MM.1S (cell line): ENCODE results near the gene GSC2.

Source experiments
- DNase-seq: peaks from one replicate; pipeline ENCODE4 v3.0.0-alpha.2; 2015
- H2AFZ ChIP-seq: fragments of 300-600 bp; sonication (generic); 2 replicates; pipeline ENCODE4 v1.6.0; 2016; ENCODE audit warnings: antibody characterized with exemption, low read length
- H3F3A ChIP-seq: fragments of 300-600 bp; sonication (generic); 2 replicates; pipeline ENCODE4 v1.6.1; 2016; ENCODE audit warnings: mild to moderate bottlenecking, antibody characterized with exemption, low read length, moderate library complexity, mixed read lengths; ENCODE audit not compliant: insufficient read depth
- H3K27ac ChIP-seq: fragments of 300-600 bp; sonication (generic); 2 replicates; pipeline ENCODE4 v1.5.1; 2016; ENCODE audit warnings: mild to moderate bottlenecking, low read length
- H3K27me3 ChIP-seq: fragments of 300-600 bp; sonication (generic); replicated peaks from 2 replicates; pipeline ENCODE4 v1.6.0; 2016; ENCODE audit warnings: low read length; ENCODE audit not compliant: insufficient read depth
- H3K36me3 ChIP-seq: fragments of 300-600 bp; sonication (generic); replicated peaks from 2 replicates; pipeline ENCODE4 v1.6.1; 2016; ENCODE audit warnings: mild to moderate bottlenecking, low read length, mixed read lengths; ENCODE audit not compliant: insufficient read depth
- H3K4me1 ChIP-seq: fragments of 300-600 bp; sonication (generic); 2 replicates; pipeline ENCODE4 v1.6.1; 2016; ENCODE audit warnings: low read length, mixed read lengths
- H3K4me2 ChIP-seq: fragments of 300-600 bp; sonication (generic); 2 replicates; pipeline ENCODE4 v1.6.0; 2016; ENCODE audit warnings: low read depth, low read length
- H3K4me3 ChIP-seq: fragments of 300-600 bp; sonication (generic); 2 replicates; pipeline ENCODE4 v1.5.1; 2016; ENCODE audit warnings: low read length, mixed read lengths
- H3K79me2 ChIP-seq: fragments of 300-600 bp; sonication (generic); 2 replicates; pipeline ENCODE4 v1.6.1; 2016; ENCODE audit warnings: mixed run types, low read length, mixed read lengths
- H3K9ac ChIP-seq: fragments of 300-600 bp; sonication (generic); 2 replicates; pipeline ENCODE4 v1.6.1; 2016; ENCODE audit warnings: low read length, mixed read lengths
- H3K9me2 ChIP-seq: fragments of 300-600 bp; sonication (generic); replicated peaks from 2 replicates; pipeline ENCODE4 v1.6.1; 2016; ENCODE audit warnings: mild to moderate bottlenecking, low read length, mixed read lengths; ENCODE audit not compliant: insufficient read depth
- H3K9me3 ChIP-seq: fragments of 300-600 bp; sonication (generic); replicated peaks from 2 replicates; pipeline ENCODE4 v1.6.1; 2016; ENCODE audit warnings: mild to moderate bottlenecking, low read length, mixed read lengths; ENCODE audit not compliant: insufficient read depth
- H4K20me1 ChIP-seq: fragments of 300-600 bp; sonication (generic); 2 replicates; pipeline ENCODE4 v1.6.1; 2016; ENCODE audit warnings: mild to moderate bottlenecking, low read length, moderate library complexity, mixed read lengths; ENCODE audit not compliant: insufficient read depth
- EZH2 ChIP-seq: fragments of 300-600 bp; sonication (generic); optimal IDR thresholded peaks from 2 replicates; pipeline ENCODE3; 2017; ENCODE audit warnings: low read depth, mild to moderate bottlenecking, antibody characterized with exemption, low read length, mixed read lengths
- EZH2phosphoT487 ChIP-seq: fragments of 300-600 bp; sonication (generic); IDR thresholded peaks from 2 replicates; pipeline ENCODE4 v1.6.1; 2018; ENCODE audit warnings: antibody characterized with exemption, low read length
- TF ChIP-seq, protein P1 (sequence below): fragments of 300-600 bp; sonication (generic); IDR thresholded peaks from 2 replicates; pipeline ENCODE4 v1.5.1; 2016; ENCODE audit warnings: antibody characterized with exemption, low read length, mixed read lengths

Gene GSC2

DNA sequence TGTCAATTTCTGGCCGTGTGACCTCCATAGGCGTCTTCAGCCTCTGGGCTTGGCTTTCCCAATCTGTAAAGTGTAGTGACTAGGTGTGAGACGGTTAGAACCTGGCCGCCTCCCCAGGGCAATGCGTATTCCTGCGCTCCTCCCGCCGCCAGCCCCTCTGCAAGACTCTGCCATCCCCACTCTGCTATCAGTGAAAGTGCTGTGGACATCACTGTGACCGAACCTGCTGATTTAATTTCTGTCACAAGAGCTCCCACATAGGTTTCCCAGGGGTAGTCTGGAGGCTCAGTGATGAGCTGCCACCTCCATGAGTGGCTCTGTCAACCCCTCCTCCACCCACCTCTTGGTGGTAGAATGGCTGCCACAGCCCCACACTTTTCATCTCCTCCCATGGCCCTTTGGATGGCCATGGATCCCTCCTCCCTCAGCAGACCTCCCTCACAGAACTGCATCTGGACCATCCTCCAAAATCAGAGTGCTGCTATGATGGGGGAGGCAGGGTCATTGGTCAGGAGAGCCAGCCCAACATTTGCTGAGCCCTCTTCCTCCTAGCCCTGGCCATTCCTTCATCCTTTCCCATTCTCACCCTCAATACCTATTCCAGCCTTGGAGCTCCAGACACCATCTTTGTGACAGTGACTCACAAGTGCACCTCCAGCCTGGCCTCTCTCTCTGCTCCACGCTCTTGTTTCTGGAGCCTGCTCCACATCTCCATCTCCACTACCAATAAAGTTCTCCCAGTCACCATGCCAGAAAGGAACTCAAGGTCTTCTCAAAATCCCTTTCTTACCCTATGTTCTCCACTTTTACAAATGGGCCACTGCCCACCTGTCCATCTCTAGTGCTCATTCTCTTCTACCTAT lies 1.5 kb upstream of the GSC2 start:
- no peak for TF ChIP-seq EZH2
- TF ChIP-seq, protein P1, sequence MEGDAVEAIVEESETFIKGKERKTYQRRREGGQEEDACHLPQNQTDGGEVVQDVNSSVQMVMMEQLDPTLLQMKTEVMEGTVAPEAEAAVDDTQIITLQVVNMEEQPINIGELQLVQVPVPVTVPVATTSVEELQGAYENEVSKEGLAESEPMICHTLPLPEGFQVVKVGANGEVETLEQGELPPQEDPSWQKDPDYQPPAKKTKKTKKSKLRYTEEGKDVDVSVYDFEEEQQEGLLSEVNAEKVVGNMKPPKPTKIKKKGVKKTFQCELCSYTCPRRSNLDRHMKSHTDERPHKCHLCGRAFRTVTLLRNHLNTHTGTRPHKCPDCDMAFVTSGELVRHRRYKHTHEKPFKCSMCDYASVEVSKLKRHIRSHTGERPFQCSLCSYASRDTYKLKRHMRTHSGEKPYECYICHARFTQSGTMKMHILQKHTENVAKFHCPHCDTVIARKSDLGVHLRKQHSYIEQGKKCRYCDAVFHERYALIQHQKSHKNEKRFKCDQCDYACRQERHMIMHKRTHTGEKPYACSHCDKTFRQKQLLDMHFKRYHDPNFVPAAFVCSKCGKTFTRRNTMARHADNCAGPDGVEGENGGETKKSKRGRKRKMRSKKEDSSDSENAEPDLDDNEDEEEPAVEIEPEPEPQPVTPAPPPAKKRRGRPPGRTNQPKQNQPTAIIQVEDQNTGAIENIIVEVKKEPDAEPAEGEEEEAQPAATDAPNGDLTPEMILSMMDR, result no peak
- TF ChIP-seq EZH2phosphoT487, result no peak

GRCh38 chr22:19150482-19151328 lies 613 bp upstream of the GSC2 start:
- TF ChIP-seq, protein P1, result no peak
- no peak for TF ChIP-seq EZH2phosphoT487
- TF ChIP-seq EZH2, result no peak
- no peaks in the 10 kb centered on the region for H3K4me1 ChIP-seq
- peaks cover 55% of the 10 kb centered on the region for H3K27me3 ChIP-seq
- H4K20me1 ChIP-seq, result no peaks in the 10 kb centered on the region
- no peaks in the 10 kb centered on the region for H3F3A ChIP-seq
- DNase-seq, result no peak
- no peak overlapping the region for H3K9ac ChIP-seq
- H3K79me2 ChIP-seq, result no peaks in the 10 kb centered on the region
- no peak overlapping the region for H3K4me2 ChIP-seq
- no peak overlapping the region for H3K4me3 ChIP-seq
- no peak overlapping the region for H2AFZ ChIP-seq
- no peak overlapping the region for H3K27ac ChIP-seq
- H3K36me3 ChIP-seq, result no peaks in the 10 kb centered on the region
- H3K9me3 ChIP-seq, result no peaks in the 10 kb centered on the region
- no peaks in the 10 kb centered on the region for H3K9me2 ChIP-seq

More for the DNA sequence above, 1.5 kb upstream of the GSC2 start:
- H3K4me1 ChIP-seq, result no peaks in the 10 kb centered on the region
- no peaks in the 10 kb centered on the region for H3F3A ChIP-seq
- no peak overlapping the region for H3K4me2 ChIP-seq
- no peaks in the 10 kb centered on the region for H4K20me1 ChIP-seq
- DNase-seq, result no peak
- H3K27ac ChIP-seq, result no peak overlapping the region
- H2AFZ ChIP-seq, result no peak overlapping the region
- H3K4me3 ChIP-seq, result no peak overlapping the region
- H3K9me2 ChIP-seq, result no peaks in the 10 kb centered on the region
- H3K9ac ChIP-seq, result no peak overlapping the region
- H3K9me3 ChIP-seq, result no peaks in the 10 kb centered on the region
- H3K36me3 ChIP-seq, result no peaks in the 10 kb centered on the region
- H3K27me3 ChIP-seq, result peaks cover 55% of the 10 kb centered on the region
- no peaks in the 10 kb centered on the region for H3K79me2 ChIP-seq

DNA sequence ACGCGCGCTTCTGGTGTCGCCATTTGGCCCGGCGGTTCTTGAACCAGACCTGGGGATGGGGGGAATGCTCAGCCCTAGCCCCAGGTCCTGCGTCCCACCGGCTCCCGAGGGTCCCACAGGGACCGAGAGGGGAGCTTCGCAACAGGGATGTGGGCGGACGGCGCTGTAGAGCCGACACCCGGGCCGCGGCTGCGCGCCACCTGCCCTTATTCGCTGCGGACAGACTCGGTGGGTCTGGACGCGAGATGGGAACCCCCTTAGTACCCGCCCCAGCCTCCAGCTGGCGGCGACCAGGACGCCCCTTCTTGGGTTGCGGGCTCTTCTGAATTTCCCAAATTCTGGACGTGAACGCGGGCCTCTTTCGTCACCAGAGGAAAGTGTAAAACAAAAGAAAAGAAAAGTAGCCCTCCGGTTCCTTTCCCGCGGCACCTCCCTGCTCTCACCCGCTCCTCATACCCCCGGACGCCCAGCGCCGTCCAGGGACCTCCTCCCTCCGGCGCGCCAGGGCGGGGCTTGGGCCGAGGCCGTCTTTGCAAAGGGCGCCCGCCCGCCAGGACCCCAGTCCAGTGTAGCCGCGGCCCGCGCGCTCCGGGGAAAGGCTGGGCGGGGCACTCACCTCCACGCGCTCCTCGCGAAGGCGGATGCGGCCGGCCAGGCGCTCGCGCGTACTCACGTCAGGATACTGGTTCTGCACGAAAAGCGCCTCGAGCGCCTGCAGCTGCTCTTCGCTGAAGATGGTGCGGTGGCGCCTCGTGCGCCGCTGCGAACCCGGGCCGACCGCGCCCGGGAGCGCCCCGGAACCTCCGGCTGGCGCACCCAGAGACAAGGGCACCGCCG lies 827 bp downstream of the GSC2 start:
- Histone ChIP-seq H3K9me3 (no peaks in the 10 kb centered on the region), H3K4me1 (no peaks in the 10 kb centered on the region), H3K4me2 (no peak overlapping the region), H3K36me3 (no peaks in the 10 kb centered on the region), H3K9me2 (no peaks in the 10 kb centered on the region), H2AFZ (no peak overlapping the region), H4K20me1 (no peaks in the 10 kb centered on the region), H3F3A (no peaks in the 10 kb centered on the region), H3K4me3 (no peak overlapping the region), H3K27me3 (peaks cover 55% of the 10 kb centered on the region), H3K9ac (no peak overlapping the region), H3K27ac (no peak overlapping the region), H3K79me2 (peaks cover 2% of the 10 kb centered on the region)
- TF ChIP-seq, protein P1, result no peak
- TF ChIP-seq EZH2phosphoT487, result no peak
- TF ChIP-seq EZH2, result no peak
- no peak for DNase-seq
